ENCODE results near the gene PEF1.
A peak's percentile ranks its signal among the peaks of the same experiment; 100 is the strongest.

The PEF1 gene

DNA sequence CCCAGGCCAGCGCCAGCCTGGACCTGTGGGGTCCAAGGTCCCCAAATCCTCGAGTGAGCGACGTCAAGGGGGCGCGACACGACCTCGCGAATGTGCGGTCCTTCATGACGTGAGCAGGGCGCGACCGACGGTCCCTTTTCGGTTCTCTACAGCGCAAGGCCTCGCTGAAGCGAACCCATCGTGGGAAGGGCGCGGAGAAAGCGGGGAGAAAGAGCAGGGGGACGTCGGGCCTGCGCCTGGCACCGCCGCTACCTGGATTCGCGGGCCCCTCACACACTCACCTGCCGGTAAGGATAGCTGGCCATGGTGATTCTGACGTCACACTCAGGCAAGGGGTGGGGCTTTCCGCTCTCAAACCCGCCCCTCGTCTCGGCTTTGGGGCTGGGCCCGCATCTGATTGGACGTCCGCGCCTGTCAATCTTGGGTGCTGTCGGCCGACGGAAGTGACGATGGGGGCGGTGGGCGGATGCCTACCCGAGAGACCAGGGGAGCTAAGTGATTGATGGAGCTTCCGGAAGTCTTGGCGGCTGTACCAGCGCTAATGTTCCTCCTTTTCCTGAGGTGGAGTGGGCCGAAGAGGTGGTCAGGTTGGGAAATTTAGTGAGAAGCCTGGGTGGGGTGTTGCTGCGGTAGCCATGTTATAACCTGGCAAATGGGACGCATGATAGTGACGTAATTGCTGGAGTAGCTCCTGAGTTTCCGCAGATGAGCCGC is at the start of gene PEF1:
Gene PEF1, minus strand, starts transcription at position 317 of the 714 bp plus-strand sequence. Its CDS starts 12 bp downstream, at position 305.
- peak; percentile 95 to 99 for DNase-seq

GRCh38 chr1:31693231-31693630 is 48.6 kb upstream of the PEF1 start:
- DNase-seq, result no peak

DNA sequence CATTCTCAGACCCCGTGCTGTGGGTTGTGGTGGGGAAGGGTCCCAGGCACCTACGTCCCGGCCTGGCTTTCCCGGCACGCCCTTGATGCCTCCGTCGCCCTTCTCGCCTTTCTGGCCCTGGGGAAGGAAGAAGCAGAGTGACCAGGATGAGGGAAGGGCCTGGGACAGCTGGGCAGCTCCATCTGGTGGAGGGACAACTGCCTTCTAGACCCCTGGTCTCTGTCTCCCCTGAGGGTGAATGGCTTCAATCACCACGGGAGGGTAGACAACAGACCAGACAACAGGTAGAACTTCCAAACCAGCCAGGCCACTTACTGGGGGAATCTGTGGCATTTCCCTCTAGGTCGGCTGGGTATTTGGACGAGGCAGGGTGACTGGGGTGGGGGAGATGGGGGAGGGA is 47.3 kb upstream of the PEF1 start:
- no peak for DNase-seq

DNA sequence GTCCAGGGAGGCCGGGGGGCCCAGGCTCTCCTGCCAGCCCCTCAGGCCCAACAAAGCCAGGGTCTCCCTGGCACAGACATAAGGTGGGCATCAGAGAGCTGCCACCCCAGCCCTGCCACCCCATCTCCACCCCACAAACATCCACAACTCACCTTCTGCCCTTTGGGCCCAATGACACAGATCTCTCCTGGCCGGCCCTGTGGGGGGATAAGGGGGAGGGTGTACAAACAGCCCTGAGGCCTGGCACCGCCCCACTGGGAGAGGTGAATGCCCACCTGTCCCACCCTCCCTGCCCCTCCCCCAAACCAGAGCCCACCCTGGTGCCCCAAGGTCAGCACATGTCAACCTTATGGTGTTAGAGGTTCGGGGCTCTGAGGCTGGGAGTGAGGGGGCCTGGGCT is 46.8 kb upstream of the PEF1 start:
- DNase-seq, result no peak

DNA sequence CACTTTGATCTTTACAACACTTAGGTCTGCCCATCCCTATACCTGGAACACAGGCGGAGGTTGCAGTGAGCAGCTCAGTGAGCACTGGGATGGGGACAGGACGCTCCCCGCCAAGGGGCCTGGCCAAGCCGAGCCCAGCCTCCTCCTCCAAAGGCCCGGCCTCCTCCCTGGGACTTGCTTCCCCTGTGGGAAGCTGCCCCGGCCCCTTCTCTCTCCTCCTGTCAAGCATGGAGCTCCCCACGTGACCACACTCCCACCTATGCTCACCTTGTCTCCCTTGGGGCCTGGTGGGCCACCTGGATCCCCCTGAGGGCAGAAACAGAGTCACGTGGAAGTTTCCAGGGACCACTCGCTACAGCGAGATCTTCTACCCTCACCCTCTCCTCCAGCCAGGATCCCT is 46.2 kb upstream of the PEF1 start:
- DNase-seq, result no peak

- DNase-seq, result no peak
These were observed 45.2 kb upstream of the PEF1 start for GRCh38 chr1:31689854-31690253.

DNA sequence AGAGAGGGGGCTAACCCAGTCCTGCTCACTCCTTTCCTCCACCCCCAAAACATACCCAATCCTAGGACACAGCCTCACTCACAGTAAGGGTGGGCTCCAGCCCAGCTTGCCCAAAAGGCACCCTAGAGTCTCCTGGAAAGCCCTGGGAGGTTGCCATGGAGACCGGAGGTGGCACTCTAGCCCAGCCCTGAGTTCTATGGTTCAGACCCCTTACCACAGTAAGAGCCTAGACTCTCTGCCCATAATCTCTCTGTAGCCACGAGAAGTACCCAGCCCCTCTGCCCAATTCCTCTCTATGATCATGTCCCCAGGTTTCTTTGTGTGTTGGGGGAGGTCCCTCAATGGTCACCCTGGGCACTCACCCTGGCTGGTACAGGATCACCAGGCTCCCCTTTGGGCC is 44.7 kb upstream of the PEF1 start:
- no peak for DNase-seq

DNA sequence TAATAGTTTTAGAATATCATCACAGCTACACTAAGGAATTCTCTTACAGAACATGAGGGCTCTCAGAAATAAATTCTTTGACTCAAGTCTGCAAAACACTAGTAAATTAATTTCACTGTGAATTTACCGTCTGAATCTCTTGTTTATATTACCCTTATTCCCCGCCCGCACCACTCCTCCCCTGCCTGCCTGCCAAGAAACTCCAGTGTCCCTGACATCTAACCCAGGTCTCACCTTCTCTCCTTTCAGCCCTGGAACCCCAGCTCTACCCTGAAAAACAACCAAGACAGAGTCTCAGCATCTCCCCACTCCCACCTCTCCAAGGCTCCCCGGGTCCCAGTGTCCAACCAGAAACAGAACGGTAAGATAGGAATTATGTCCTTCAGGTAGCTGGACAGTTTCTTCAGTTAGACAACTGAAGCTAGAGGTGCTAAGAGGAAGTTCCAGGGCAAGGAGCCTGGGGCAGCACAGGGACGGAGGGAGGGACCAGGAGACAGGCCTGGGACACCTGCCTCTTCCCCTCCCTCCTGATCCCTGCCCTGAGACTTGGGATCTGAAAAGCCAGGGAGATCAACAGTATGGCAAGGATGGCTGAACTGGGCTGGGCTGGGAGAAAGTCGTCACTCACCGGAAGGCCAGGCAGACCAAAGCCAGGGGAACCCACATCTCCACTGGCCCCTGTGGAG is 43.7 kb upstream of the PEF1 start:
- no peak for DNase-seq

DNA sequence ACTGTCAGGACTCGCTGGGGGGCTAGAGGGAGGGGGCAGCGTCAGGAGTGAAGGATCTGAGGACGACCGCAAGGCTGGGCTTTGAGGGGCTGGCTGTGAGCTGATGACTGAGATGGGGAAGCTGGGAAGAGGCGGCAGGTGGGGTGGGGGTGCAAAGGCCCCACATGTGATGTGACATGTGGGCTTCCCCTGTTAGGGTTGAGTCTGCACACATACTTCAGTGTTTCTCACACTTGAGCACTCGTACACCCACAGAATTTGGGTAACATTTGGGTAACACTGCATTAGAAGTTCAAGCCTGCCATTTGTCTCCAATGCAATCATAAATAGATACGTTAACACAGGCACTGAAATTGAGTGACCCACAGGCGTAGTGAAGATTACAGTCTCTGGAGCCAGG is 42.9 kb upstream of the PEF1 start:
- DNase-seq, result no peak

- DNase-seq, result no peak
These were observed 41.1 kb upstream of the PEF1 start for GRCh38 chr1:31685795-31686194.

DNA sequence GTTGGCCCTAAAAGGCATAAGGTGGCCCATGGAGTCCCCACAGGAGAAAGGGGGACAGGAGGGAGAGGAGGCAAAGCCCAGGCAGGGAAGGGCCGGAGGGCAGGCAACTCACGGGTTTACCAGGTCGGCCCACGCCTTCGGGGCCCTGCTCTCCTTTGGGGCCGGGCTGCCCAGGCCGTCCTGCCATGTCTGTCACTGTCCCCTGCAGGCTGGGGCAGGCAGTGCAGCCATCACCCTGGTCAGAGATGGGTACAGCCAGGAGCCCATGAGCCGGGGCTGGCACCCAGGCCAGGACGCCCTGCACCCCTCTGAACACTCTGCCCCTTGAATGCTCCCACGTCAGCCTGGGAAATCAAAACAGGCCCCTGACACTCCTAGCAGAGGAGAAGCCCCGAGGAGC is 39.3 kb upstream of the PEF1 start:
- no peak for DNase-seq

- no peak for DNase-seq
These were observed 36.7 kb upstream of the PEF1 start for GRCh38 chr1:31681415-31681814.

DNA sequence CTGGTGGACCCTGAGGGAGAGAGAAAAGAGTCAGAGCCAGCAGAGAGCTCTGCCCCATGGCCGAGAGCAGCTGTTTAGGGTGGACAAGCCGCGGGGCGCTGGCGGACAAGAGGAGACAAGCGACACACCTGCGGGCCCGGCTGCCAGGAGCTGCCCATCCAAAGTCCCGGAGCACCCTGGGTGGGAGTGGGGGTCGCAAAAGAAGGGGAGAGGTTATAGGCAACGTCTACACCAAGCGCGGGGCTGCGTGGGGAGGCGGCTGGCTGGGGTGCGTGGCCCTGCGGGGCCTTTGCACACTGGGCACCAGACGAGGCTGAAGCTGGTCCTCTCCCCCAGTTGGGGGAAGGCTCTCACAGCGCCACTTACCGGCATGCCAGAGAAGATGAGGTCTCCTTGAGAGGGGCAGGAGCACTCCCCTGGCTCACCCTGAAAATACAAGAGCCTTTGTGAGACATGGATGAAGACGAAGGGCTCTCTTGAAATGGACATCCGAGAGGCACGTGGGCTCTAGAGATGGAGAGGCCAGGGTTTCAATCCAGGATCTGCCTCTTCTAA is 35.1 kb upstream of the PEF1 start:
- no peak for DNase-seq

GRCh38 chr1:31679091-31679490 is 34.4 kb upstream of the PEF1 start:
- DNase-seq, result no peak

DNA sequence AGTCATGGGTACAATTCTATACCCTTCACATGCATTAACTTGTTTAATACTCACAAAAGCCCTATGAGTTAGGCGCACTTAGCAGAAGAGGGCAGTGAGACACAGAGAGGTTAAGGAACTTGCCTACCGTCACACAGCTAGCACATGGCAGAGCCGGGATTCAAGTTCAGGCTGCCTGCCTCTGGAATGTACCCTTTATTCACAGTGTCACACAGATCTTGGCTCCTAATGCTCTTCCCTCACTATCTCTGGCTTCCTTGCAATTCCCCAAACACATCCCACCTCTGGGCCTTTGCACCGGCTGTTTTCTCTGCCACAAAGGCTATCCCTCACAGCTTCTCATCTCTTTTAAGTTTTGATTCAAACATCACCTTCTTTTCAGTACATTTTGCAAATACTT is 34.0 kb upstream of the PEF1 start:
- no peak for DNase-seq

- no peak for DNase-seq
These were observed 33.3 kb upstream of the PEF1 start for GRCh38 chr1:31677949-31678348.

DNA sequence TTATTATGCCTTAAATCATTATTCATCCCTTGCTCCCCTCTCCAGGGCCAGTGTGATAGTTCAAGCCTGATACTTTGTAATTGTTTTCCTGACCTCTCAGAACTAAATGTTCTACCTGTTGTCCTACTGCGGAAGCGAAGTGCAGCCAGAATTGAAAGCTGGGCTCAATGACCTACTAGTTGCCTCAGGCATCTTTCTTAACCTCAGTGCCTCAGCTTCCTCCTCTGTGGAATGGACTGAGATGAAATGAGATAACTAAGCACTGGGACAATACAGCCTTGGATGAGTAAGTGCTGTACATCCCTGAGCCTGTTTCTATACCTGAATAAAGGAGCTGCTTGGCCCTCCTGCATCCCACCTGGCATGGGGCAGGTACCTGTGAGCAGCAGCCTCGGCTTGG is 32.7 kb upstream of the PEF1 start:
- no peak for DNase-seq

- DNase-seq, result no peak
These were observed 31.1 kb upstream of the PEF1 start for GRCh38 chr1:31675756-31676155.

DNA sequence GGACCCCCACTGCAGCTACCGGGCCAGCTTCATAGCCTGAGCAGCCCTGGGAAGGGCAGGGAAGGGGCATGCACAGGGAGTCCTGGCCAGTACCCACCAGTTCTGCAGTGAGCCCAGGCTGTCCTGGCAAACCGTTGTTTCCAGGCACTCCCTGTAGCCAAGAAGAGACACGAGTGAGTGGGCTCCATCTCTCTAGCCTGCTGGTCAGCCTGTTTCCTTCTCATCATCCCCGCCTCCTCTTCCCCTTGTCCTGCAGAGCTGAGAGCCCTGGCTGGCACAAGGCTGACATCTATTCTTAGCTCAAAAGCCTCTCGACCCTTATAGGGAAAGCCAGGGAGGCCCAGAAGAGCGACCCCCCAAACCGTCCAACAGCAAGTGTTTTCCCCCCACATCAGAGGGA is 30.5 kb upstream of the PEF1 start:
- no peak for DNase-seq

DNA sequence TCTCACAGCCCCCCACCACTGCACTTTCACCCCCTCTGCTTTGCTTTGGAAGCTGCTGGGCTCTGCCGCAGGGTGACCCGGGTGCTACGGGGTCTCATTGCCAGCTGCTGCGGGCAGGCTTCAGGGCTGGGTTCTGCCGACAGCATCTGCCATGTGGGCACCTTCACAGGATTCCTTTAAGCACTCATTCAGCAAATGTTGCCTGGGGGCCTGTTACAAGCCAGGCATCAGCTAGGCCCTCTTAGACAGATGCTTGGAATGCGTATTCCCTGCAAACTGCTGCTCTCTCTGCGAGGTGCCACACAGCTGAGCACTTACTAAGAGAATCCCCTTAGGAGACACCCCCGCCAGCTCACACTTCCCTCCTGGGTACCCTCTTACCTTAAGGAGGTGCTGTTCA is 29.9 kb upstream of the PEF1 start:
- DNase-seq, result no peak

DNA sequence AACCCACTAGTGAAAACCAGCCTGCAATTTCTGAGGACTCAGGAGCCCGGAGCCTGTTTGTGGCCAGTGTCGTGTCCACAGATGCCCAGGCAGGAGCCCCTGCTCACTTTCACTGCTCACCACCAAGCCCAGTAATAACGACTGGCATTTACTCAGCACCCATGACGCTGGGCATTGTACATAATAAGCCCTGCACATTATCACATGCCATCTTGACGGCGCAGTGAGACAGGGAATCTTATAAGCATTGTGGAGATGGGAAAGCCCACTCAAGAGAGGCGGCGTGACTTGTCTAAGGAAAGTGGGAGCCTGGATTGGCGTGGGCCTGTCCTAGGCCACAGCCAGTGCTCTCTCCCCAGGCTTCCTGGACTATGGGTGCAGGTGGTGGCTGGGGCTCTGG is 28.8 kb upstream of the PEF1 start:
- no peak for DNase-seq

DNA sequence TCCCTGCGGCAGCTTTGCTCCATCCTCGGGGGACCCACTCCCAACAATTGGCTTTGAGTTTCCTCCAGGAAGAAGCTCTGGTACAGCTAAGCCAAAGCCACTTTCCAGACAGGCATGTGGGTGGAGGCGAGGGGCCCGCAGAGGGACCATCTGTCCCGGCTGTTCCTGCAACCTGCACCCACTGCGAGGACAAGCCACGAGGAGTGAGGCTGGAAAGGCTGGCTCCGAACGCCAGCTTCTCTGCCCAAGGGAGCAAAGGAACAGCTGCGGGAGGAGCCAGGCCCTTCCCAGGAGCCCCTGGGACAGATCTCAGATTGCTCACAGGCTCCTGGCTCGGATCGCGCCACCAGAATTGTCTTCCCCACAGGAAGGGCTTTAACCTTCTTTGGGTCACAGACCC is 28.3 kb upstream of the PEF1 start:
- no peak for DNase-seq

GRCh38 chr1:31671561-31672201 is 27.0 kb upstream of the PEF1 start:
- DNase-seq, result no peak

GRCh38 chr1:31671147-31671546 is 26.5 kb upstream of the PEF1 start:
- DNase-seq, result no peak
